Gastroesophageal sphincter (tissue), 3 donors: ENCODE measurements around the gene NCKAP5.

Source experiments
- CTCF ChIP-seq, 4 experiments: fragments of 200-600 bp in 2 of 4; fragments of 450-650 bp in 2 of 4; sonication (generic) in 1 of 4; IDR thresholded peaks; one replicate each; pipeline ENCODE4 v1.5.1; 2017 to 2019; ENCODE audit warnings: antibody characterized with exemption in 4 of 4, mild to moderate bottlenecking in 2 of 4, moderate library complexity in 2 of 4
- EP300 ChIP-seq: sonication (generic); formaldehyde crosslinking; IDR thresholded peaks from one replicate; pipeline ENCODE4 v1.6.1; 2017; ENCODE audit warnings: antibody characterized with exemption, mild to moderate bottlenecking
- POLR2A ChIP-seq, 2 donors: fragments of 450-650 bp; IDR thresholded peaks; one replicate each; pipeline ENCODE4 v1.6.1; 2017; ENCODE audit warnings: antibody characterized with exemption in 2 of 2, mild to moderate bottlenecking in 2 of 2, moderate library complexity in 1 of 2
- POLR2AphosphoS5 ChIP-seq: sonication (generic); formaldehyde crosslinking; IDR thresholded peaks from one replicate; pipeline ENCODE4 v1.6.1; 2017; ENCODE audit warnings: antibody characterized with exemption

GRCh38 chr2:133264989-133265401 lies 303.3 kb downstream of the NCKAP5 start:
- TF ChIP-seq CTCF (IDR thresholded peaks at IDR 0.05) (no peak), POLR2A (IDR thresholded peaks at IDR 0.05) (no peak), POLR2AphosphoS5 (no peak), EP300 (no peak)
